Omental fat pad (tissue), 4 donors: Measurements from ENCODE around the gene ANKH. TPM values are rescaled to one million over a fixed set of nuclear protein-coding genes. Genes with fewer than 3 reads are reported as not detected.

ENCODE experiments used
- ATAC-seq: fragments of 150-250 bp; one replicate; pipeline ENCODE4 v1.9.1; 2016; ENCODE audit warnings: mild to moderate bottlenecking, moderate library complexity; ENCODE audit not compliant: low FRiP score
- DNase-seq: peaks from one replicate; pipeline ENCODE4 v3.0.0-alpha.2; 2019; ENCODE audit warnings: low spot score
- total RNA-seq, 4 donors: library from RNA; depleted of rRNA; stranded (reverse); fragments of >200 nt; gene quantifications; one replicate each; pipeline ENCODE4 v1.1.0, GENCODE V29; 2016
- TF ChIP-seq, protein P1 (sequence below), 3 donors: fragments of 450-650 bp; IDR thresholded peaks; one replicate each; pipeline ENCODE4 v1.5.1; 2016 to 2017; ENCODE audit warnings: antibody characterized with exemption in 3 of 3, mild to moderate bottlenecking in 3 of 3, moderate library complexity in 2 of 3

The ANKH gene
- total RNA-seq, 4 donors from 2014 or later = 37.4 to 74.3 (median 39.2) TPM

DNA sequence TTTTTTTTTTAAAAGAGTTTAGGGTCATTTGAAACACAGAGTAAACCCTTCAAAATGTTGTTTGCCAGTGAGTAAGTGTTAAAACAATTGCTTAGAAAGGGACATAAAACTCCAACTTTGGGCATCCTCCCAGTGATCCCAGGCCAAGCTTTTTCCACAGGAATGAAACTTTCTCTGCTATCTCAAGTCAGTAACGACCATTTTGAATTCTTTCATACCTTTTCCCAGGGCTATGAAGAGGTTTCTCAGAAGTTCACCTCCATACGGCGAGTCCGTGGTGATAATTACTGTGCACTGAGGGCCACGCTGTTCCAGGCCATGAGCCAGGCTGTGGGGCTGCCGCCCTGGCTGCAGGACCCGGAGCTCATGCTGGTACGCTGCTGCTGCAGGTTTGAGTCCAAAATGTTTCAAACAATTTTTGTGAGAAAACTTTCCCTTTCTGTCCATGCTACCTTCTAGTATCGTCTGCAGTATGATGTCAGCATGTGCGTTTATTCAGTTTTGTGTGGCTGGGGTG, 190.3 kb downstream of the ANKH start:
- ATAC-seq = no peak
- no peak for DNase-seq
- TF ChIP-seq, protein P1, sequence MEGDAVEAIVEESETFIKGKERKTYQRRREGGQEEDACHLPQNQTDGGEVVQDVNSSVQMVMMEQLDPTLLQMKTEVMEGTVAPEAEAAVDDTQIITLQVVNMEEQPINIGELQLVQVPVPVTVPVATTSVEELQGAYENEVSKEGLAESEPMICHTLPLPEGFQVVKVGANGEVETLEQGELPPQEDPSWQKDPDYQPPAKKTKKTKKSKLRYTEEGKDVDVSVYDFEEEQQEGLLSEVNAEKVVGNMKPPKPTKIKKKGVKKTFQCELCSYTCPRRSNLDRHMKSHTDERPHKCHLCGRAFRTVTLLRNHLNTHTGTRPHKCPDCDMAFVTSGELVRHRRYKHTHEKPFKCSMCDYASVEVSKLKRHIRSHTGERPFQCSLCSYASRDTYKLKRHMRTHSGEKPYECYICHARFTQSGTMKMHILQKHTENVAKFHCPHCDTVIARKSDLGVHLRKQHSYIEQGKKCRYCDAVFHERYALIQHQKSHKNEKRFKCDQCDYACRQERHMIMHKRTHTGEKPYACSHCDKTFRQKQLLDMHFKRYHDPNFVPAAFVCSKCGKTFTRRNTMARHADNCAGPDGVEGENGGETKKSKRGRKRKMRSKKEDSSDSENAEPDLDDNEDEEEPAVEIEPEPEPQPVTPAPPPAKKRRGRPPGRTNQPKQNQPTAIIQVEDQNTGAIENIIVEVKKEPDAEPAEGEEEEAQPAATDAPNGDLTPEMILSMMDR (IDR thresholded peaks at IDR 0.05) = no peak

DNA sequence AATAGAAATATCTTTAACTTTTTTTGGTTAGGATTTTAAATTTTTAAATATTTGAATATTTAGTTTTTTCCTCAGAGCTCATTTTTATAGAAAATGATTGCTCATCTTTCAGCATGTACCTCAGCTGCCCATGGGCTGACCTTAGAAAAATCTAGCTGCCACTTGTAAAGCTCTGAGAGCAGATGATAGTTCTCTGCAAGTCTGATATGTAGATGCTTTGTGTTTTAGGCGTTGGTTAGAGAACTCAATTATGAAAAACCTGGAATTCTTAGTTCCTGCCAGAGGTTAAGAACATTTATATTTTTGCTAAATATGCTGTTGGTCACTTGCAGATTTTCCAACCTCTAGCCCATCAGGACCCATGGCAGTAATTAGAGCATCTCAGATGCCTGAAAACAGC, 192.0 kb downstream of the ANKH start:
- DNase-seq (no peak), ATAC-seq (no peak)
- TF ChIP-seq, protein P1 (IDR thresholded peaks at IDR 0.05) = no peak

DNA sequence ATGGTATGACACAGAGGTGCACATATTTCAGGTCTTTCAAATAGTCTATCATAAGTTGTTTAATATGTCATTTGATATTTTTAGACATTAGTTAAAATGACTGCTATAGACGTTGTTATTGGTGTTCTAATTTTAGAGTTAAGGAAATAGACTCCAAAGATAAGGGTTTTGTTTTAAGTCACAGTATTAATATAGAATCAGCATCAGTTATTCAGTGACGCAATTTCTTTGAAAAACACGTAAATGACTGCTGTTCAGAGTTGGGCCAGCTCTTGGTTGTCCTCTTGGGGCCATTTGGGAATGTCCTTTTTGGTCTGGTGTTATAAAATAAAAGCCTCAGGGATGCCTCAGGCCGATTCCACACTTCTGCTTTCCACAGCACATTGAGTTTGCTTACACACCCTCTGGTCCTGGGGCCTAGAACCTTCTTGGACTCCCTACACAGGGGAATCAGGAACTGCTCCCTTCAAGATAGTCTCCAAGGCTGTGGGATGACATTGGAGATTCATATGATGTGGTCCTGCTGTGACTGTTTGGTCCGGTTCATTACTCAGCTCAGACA, 192.7 kb downstream of the ANKH start:
- ATAC-seq (no peak), DNase-seq (no peak)
- TF ChIP-seq, protein P1 (IDR thresholded peaks at IDR 0.05) = no peak

DNA sequence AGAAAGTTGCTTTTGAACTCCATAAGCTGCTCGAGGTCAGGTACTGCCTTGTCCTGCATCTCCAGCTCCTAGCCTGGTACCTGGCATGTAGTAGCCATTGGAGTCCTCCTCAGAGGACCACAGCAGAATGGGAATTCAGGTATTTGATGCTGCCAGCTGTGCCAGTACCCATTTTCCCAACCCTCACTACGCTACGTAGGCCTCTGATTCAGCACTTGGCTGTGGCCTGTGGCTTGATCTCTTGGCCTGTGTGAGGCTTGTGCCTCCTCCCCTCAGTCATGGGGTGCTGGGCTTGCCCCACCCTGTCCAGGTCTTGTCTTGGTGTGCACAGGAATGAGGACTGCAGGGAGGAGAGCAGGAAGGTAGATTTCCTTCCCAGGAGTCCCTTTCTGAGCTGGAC, 195.3 kb downstream of the ANKH start:
- DNase-seq (no peak), ATAC-seq (no peak)
- TF ChIP-seq, protein P1 (IDR thresholded peaks at IDR 0.05) = no peak

DNA sequence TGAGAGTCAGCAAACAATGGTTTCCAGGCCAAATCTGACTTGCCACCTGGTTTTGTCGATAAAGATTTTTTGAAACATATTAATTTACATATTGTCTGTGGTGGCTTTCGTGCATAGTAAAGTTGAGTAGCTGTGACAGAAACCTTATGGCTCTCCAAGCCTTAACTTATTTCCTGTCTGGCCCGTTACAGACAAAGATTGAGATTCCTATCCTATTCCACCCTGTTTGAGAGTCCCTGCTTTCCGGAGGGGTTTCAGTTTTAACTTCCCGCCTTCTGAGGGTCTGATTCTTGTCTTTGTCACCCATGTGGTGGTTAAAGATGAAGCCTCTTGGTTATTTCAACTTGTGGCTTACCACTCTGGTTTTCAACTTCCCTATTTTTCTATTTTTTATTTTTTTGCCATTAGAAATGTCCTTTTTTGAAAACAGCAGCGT, 195.7 kb downstream of the ANKH start:
- DNase-seq (no peak), ATAC-seq (no peak)
- TF ChIP-seq, protein P1 (IDR thresholded peaks at IDR 0.05) = no peak

DNA sequence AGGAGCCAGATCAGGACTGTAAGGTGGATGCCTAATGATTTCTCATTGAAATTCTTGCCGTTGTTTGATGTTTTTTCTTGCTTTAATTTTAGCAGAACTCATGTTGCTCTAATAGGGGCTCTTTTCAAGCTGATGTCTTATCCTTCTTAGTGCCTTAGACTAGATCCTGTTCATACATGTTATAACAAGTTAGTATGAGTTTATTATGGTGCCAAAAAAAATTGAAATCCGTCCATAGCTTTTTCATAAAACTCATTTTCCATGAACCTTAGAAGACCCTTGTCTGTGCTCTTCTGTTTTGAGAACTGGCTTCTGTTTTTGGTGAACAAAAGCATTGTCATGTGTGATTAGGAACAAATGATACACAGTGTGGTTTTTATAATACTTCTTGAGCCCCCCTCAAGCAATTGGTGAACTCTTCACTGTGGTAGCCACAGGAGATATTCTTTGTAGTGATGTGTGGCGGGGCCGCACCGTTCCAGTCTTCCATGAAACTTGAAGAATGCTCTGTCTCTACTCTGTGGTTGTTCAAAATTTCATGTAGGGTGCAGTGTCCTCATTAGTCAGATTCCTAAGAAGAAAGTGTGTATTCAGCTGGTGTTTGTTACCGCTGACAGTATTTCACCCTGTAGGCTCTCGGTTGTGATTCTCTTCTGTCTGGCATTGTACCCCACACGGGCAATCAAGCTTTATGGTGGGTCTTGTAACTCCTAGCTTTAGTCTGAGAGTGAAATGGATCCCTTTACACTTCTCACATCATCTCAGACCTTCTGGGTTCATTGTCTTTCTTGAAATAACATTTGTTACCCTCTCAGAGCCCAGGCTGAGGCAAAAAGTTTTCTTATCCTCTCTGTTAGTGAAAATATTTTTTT, 196.4 kb downstream of the ANKH start:
- TF ChIP-seq, protein P1 (IDR thresholded peaks at IDR 0.05) = no peak
- no peak for ATAC-seq
- DNase-seq = no peak
